Caco-2 (cell line): ENCODE data around the gene TPST2. TPM values are rescaled to one million over a fixed set of nuclear protein-coding genes. Genes with fewer than 3 reads are reported as not detected.

Source experiments
- BruUV-seq: library from RNA; stranded (reverse); fragments of 400-500 nt; replicated peaks from 2 replicates; lab custom pipeline; 2021; lab: Mats Ljungman, UMichigan
- CTCF ChIA-PET: fragments of 300-600 bp; sonication (Branson Sonifier 250); formaldehyde crosslinking; loops from one replicate; lab custom pipeline; 2022; ENCODE audit warnings: antibody characterized with exemption; lab: Charles Lee
- POLR2A ChIA-PET: fragments of 300-600 bp; sonication (Branson Sonifier 250); formaldehyde crosslinking; loops from one replicate; lab custom pipeline; 2022; ENCODE audit warnings: antibody characterized with exemption; lab: Charles Lee
- DNase-seq, 2 experiments: peaks; one replicate each; pipeline versions ENCODE4 v3.0.0 to v3.0.0-alpha.2; 2020 to 2022
- H3K27me3 ChIP-seq: replicated peaks from 2 replicates; pipeline ENCODE4 v1.6.0; 2011; ENCODE audit warnings: low read length; ENCODE audit not compliant: control insufficient read depth, insufficient read depth
- H3K36me3 ChIP-seq: 2 replicates; pipeline ENCODE4 v1.5.1; 2011; ENCODE audit warnings: low read length; ENCODE audit not compliant: control insufficient read depth, insufficient read depth
- H3K4me1 ChIP-seq: fragments of 250-450 bp; sonication (Bioruptor Pico); 2 replicates; pipeline ENCODE4 v1.5.1; 2020; ENCODE audit warnings: mild to moderate bottlenecking
- H3K4me3 ChIP-seq: 2 replicates; pipeline ENCODE4 v1.5.1; 2011; ENCODE audit warnings: low read depth, mild to moderate bottlenecking, control low read depth, low read length
- H3K9me3 ChIP-seq: fragments of 250-450 bp; sonication (Bioruptor Pico); 2 replicates; pipeline ENCODE4 v1.5.1; 2020; ENCODE audit warnings: mild to moderate bottlenecking, moderate library complexity
- H3K27ac Mint-ChIP-seq: one replicate; pipeline ENCODE4 v1.8.0; 2022; ENCODE audit warnings: mixed read lengths; ENCODE audit not compliant: unreplicated experiment
- H3K27me3 Mint-ChIP-seq: one replicate; pipeline ENCODE4 v1.8.0; 2022; ENCODE audit warnings: mixed read lengths; ENCODE audit not compliant: insufficient read depth, unreplicated experiment
- H3K36me3 Mint-ChIP-seq: one replicate; pipeline ENCODE4 v1.8.0; 2022; ENCODE audit warnings: mild to moderate bottlenecking, mixed read lengths; ENCODE audit not compliant: insufficient read depth, unreplicated experiment
- H3K4me1 Mint-ChIP-seq: one replicate; pipeline ENCODE4 v1.8.0; 2022; ENCODE audit warnings: low read depth, mixed read lengths; ENCODE audit not compliant: unreplicated experiment
- H3K4me3 Mint-ChIP-seq: one replicate; pipeline ENCODE4 v1.8.0; 2022; ENCODE audit warnings: mild to moderate bottlenecking, moderate library complexity, mixed read lengths; ENCODE audit not compliant: unreplicated experiment
- H3K9me3 Mint-ChIP-seq: one replicate; pipeline ENCODE4 v1.8.0; 2022; ENCODE audit warnings: mixed read lengths; ENCODE audit not compliant: unreplicated experiment
- intact Hi-C: fragments of 100-400 bp; cut with micrococcal nuclease; formaldehyde crosslinking; loops from one replicate; pipeline ENCODE4 v1.10.0; 2022; ENCODE audit not compliant: unreplicated experiment
- total RNA-seq: library from RNA; stranded (reverse); gene quantifications from 2 replicates; pipeline ENCODE4 v1.2.3, GENCODE V29; 2022
- TF ChIP-seq, protein P1 (sequence below), 2 experiments: fragments of 200-600 bp in 1 of 2; IDR thresholded peaks; 1 replicate in 1 of 2; 2 replicates in 1 of 2; pipeline versions ENCODE4 v1.5.1 to v1.8.0; 2011 to 2022; ENCODE audit warnings: antibody characterized with exemption in 1 of 2, control low read depth in 1 of 2, inconsistent platforms in 1 of 2, low read depth in 1 of 2, low read length in 1 of 2, mild to moderate bottlenecking in 1 of 2, moderate library complexity in 1 of 2; ENCODE audit not compliant: insufficient read depth in 1 of 2, severe bottlenecking in 1 of 2, unreplicated experiment in 1 of 2

The TPST2 gene
- total RNA-seq, 1 experiment from 2014 or later, result 9.5 TPM

GRCh38 chr22:26629988-26630761 lies 40.2 kb upstream of the TPST2 start:
- peaks cover 14% of the 10 kb centered on the region for H3K4me1 Mint-ChIP-seq
- Histone ChIP-seq H3K4me1 (peaks cover 9% of the 10 kb centered on the region), H3K4me3 (no peak overlapping the region), H3K27me3 (no peaks in the 10 kb centered on the region), H3K9me3 (no peaks in the 10 kb centered on the region), H3K36me3 (no peaks in the 10 kb centered on the region)
- ChIA-PET POLR2A (no interaction called here), CTCF (interaction anchor here (0.7 kb wide), 1 partner anchor 14 kb away, joined by 3 read pairs; no protein-coding TSS in a partner anchor)
- intact Hi-C loops, result no loop called here
- peaks cover 9% of the 10 kb centered on the region for H3K27me3 Mint-ChIP-seq
- no TSS peak for BruUV-seq
- H3K9me3 Mint-ChIP-seq, result peaks cover 6% of the 10 kb centered on the region
- DNase-seq, result no peak
- H3K4me3 Mint-ChIP-seq, result no peak overlapping the region
- no peak overlapping the region for H3K27ac Mint-ChIP-seq
- TF ChIP-seq, protein P1, sequence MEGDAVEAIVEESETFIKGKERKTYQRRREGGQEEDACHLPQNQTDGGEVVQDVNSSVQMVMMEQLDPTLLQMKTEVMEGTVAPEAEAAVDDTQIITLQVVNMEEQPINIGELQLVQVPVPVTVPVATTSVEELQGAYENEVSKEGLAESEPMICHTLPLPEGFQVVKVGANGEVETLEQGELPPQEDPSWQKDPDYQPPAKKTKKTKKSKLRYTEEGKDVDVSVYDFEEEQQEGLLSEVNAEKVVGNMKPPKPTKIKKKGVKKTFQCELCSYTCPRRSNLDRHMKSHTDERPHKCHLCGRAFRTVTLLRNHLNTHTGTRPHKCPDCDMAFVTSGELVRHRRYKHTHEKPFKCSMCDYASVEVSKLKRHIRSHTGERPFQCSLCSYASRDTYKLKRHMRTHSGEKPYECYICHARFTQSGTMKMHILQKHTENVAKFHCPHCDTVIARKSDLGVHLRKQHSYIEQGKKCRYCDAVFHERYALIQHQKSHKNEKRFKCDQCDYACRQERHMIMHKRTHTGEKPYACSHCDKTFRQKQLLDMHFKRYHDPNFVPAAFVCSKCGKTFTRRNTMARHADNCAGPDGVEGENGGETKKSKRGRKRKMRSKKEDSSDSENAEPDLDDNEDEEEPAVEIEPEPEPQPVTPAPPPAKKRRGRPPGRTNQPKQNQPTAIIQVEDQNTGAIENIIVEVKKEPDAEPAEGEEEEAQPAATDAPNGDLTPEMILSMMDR (IDR thresholded peaks at IDR 0.05; ENCODE audit: insufficient read depth in 1 of 2, low read depth in 1 of 2, low read length in 1 of 2, severe bottlenecking in 1 of 2, unreplicated experiment in 1 of 2), result no peak
- H3K36me3 Mint-ChIP-seq, result no peaks in the 10 kb centered on the region

DNA sequence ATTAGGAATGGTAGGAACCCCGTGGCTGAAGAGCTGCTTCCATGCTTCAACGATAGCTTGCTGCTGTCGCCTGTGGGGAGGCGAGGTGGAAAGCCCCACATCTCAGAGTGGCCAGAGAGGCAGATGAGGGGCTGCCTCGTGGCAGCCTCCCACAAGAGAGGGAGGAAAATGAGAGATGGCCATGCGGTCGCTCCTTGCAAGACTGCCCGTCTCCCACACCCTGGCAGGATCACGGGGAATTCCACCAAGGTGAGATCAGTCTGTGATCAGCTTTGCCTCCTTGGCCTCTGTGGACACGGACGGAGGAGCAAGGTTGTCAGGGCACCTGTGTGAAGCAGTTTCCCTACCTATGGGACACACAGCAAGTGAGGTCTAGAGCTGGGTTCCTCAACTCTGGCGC lies 34.9 kb upstream of the TPST2 start:
- Mint-ChIP-seq H3K27me3 (peaks cover 9% of the 10 kb centered on the region), H3K4me3 (no peak overlapping the region), H3K36me3 (no peaks in the 10 kb centered on the region), H3K4me1 (peaks cover 7% of the 10 kb centered on the region), H3K27ac (no peak overlapping the region), H3K9me3 (no peaks in the 10 kb centered on the region)
- DNase-seq, result no peak
- ChIA-PET POLR2A (no interaction called here), CTCF (no interaction called here)
- Histone ChIP-seq H3K9me3 (no peaks in the 10 kb centered on the region), H3K36me3 (no peaks in the 10 kb centered on the region), H3K27me3 (no peaks in the 10 kb centered on the region), H3K4me3 (no peak overlapping the region), H3K4me1 (peaks cover 6% of the 10 kb centered on the region; the same call in 1 of the 2 replicates)
- intact Hi-C loops, result no loop called here
- TF ChIP-seq, protein P1 (IDR thresholded peaks at IDR 0.05; ENCODE audit: insufficient read depth in 1 of 2, low read depth in 1 of 2, low read length in 1 of 2, severe bottlenecking in 1 of 2, unreplicated experiment in 1 of 2), result no peak
- no TSS peak for BruUV-seq

- H3K9me3 ChIP-seq, result no peaks in the 10 kb centered on the region
- peaks cover 9% of the 10 kb centered on the region for H3K27me3 Mint-ChIP-seq
- H3K27ac Mint-ChIP-seq, result no peak overlapping the region
- 0 out of 2 replicates have a peak, but pooled peaks cover 1% of the 10 kb centered on the region for H3K4me1 ChIP-seq
- TF ChIP-seq, protein P1 (IDR thresholded peaks at IDR 0.05; ENCODE audit: insufficient read depth in 1 of 2, low read depth in 1 of 2, low read length in 1 of 2, severe bottlenecking in 1 of 2, unreplicated experiment in 1 of 2), result no peak
- BruUV-seq, result no TSS peak
- no peak for DNase-seq
- ChIA-PET CTCF (no interaction called here), POLR2A (no interaction called here)
- no peaks in the 10 kb centered on the region for H3K36me3 ChIP-seq
- no peaks in the 10 kb centered on the region for H3K36me3 Mint-ChIP-seq
- H3K4me1 Mint-ChIP-seq, result peaks cover 7% of the 10 kb centered on the region
- intact Hi-C loops, result no loop called here
- no peak overlapping the region for H3K4me3 ChIP-seq
- H3K27me3 ChIP-seq, result no peaks in the 10 kb centered on the region
- H3K4me3 Mint-ChIP-seq, result no peak overlapping the region
- H3K9me3 Mint-ChIP-seq, result no peaks in the 10 kb centered on the region
These were observed 34.1 kb upstream of the TPST2 start for GRCh38 chr22:26623984-26624383.
